Measurements from ENCODE around the gene S100A2.
"Not testable (repeated sequence)": the region's sequence is repeated elsewhere in the genome, so short reads cannot be mapped to it uniquely, and the experiment has no call there.

Gene S100A2

DNA sequence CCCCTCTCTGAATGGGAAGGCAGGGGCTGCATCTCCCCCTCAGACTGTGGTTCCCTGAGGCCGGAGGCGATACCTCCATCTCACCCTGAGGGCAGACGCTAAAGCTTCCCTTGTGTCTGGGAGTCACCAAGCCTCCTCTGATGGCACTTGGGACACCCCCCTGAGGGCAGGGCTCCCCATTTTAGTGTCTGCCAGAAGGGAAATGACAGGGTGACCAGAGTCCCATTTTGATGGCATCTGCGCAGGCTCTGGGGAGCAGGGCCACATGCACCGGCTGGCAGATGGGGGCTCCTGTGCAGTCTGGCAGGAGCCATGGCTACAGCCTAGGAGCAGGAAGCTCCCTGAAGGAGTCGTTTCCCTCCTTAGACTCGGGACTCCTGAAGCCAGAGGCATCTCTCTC lies 1.7 kb downstream of the S100A2 start:
- no peak for TF ChIP-seq ZFX (IDR thresholded peaks at IDR 0.05; ENCODE audit: borderline replicate concordance)
- TF ChIP-seq, protein P1, sequence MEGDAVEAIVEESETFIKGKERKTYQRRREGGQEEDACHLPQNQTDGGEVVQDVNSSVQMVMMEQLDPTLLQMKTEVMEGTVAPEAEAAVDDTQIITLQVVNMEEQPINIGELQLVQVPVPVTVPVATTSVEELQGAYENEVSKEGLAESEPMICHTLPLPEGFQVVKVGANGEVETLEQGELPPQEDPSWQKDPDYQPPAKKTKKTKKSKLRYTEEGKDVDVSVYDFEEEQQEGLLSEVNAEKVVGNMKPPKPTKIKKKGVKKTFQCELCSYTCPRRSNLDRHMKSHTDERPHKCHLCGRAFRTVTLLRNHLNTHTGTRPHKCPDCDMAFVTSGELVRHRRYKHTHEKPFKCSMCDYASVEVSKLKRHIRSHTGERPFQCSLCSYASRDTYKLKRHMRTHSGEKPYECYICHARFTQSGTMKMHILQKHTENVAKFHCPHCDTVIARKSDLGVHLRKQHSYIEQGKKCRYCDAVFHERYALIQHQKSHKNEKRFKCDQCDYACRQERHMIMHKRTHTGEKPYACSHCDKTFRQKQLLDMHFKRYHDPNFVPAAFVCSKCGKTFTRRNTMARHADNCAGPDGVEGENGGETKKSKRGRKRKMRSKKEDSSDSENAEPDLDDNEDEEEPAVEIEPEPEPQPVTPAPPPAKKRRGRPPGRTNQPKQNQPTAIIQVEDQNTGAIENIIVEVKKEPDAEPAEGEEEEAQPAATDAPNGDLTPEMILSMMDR (IDR thresholded peaks at IDR 0.05), result no peak
- H3K27ac ChIP-seq, result no peak overlapping the region

DNA sequence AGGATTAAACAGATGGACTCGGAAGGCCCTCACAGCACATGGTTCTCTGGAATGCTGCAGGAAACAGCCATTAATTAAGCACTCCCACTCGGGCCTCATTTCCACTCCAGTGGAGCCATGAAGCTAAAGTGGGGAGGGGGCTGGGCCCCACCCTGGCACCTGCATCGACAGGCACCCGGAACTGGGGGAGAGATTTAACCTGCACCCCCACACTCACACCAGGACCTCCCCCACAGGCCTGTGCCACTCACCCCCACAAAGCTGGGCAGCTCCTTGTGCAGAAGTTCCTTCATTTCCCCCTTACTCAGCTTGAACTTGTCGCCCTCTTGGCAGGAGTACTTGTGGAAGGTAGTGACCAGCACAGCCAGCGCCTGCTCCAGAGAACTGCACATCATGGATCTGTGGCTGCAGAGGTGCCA lies 2.2 kb downstream of the S100A2 start:
- TF ChIP-seq ZFX (IDR thresholded peaks at IDR 0.05; ENCODE audit: borderline replicate concordance), result no peak
- TF ChIP-seq, protein P1 (IDR thresholded peaks at IDR 0.05), result no peak
- no peak overlapping the region for H3K27ac ChIP-seq

DNA sequence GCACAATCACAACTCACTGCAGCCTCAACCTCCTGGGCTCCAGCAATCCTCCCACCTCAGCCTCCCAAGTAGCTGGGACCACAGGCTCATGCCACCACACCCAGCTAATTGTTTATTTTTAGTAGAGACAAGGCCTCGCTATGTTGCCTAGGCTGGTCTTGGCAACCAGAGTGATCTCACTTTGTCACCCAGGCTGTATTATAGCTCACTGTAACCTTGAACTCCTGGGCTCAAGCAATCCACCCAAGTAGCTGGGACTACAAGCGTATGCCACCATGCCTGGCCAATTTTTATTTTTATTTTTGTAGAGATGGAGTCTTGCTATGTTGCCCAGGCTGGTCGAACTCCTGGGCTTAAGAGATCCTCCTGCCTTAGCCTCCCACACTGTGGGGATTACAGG lies 3.6 kb downstream of the S100A2 start:
- H3K27ac ChIP-seq, result not testable (repeated sequence)

GRCh38 chr1:153561466-153561985 lies 4.1 kb downstream of the S100A2 start:
- no peak overlapping the region for H3K27ac ChIP-seq
- TF ChIP-seq, protein P1 (IDR thresholded peaks at IDR 0.05), result no peak
- no peak for TF ChIP-seq ZFX (IDR thresholded peaks at IDR 0.05; ENCODE audit: borderline replicate concordance)

DNA sequence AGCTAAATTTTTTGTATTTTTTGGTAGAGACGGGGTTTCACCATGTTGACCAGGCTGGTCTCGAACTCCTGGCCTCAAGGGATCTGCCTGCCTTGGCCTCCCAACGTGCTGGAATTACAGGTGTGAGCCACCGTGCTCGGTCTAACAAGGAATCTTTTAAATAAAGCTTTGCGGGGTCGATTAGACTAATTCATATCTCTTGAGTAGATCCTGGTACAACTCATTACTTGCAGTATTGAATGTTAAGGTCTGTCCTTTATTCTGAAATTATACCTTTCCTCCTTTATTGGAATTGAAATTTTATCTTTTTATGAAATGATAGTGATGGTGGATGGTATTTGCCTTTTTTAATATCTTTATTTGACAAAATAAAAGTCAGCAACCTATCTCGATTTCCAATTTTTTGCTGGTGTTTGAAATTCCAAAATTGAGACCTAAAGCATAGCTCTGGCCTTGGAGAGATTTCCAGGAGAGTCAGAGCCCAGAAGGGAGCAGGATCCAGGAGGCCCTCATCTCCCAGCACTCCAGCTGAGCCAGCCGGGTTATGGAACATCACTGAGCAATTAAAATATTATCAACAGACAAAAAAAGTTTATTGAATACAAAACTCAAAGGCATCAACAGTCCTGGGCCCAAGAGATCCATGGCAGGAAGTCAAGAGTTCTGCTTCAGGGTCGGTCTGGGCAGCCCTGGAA lies 4.7 kb downstream of the S100A2 start:
- no peak overlapping the region for H3K27ac ChIP-seq
- TF ChIP-seq, protein P1 (IDR thresholded peaks at IDR 0.05), result no peak
- no peak for TF ChIP-seq ZFX (IDR thresholded peaks at IDR 0.05; ENCODE audit: borderline replicate concordance)

GRCh38 chr1:153560241-153560640 lies 5.4 kb downstream of the S100A2 start:
- no peak overlapping the region for H3K27ac ChIP-seq

DNA sequence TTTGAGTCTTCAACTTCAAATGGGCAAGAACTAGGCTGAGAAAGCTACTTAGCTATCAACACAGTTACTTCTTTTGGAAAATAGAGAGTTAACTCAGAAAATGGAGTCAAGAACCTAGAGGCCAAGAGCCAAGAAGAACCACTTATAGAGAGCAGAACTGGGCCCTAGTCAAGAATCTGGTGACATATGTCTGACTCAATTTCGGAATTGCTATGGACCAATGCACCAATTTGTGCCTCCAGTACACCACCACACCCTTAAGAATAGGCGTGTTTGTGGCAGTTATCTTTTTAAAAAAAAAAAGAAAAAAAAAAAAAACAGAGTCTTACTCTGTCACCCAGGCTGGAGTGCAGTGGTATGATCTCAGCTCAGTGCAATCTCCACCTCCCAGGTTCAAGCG lies 7.8 kb downstream of the S100A2 start:
- no peak overlapping the region for H3K27ac ChIP-seq
- TF ChIP-seq, protein P1 (IDR thresholded peaks at IDR 0.05), result no peak
- no peak for TF ChIP-seq ZFX (IDR thresholded peaks at IDR 0.05; ENCODE audit: borderline replicate concordance)

More at GRCh38 chr1:153560241-153560640, 5.4 kb downstream of the S100A2 start:
- no peak for TF ChIP-seq ZFX (IDR thresholded peaks at IDR 0.05; ENCODE audit: borderline replicate concordance)
- TF ChIP-seq, protein P1 (IDR thresholded peaks at IDR 0.05), result no peak
